Erythroblast (primary cell): ENCODE data around the gene CTPS1.

ENCODE experiments used
- GATA1 ChIP-seq: IDR thresholded peaks from 2 replicates; pipeline ENCODE4 v1.6.1; 2011; ENCODE audit warnings: low read depth, mild to moderate bottlenecking, control low read depth, low read length, moderate library complexity
- POLR2A ChIP-seq: IDR thresholded peaks from 2 replicates; pipeline ENCODE4 v1.6.1; 2011; ENCODE audit warnings: mild to moderate bottlenecking, low read length

DNA sequence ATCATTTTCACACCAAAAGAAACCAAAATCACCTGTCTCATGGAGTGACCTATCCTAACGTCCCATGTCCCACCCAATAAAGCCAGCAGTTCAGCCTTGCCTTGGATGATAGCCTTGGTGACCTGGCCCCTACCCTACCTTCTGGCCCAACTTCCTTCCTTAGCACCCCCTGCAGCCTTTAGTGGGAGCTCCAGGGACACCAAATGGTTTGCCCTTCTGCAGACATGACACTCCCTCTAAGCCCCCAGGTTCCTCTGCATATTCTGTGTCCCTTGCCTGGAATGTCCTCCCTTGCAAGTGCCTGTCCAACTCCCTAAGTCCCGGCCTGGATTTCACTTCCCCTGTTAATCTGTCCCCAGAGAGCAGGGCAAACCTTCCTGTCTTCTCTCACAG is 39.9 kb downstream of the CTPS1 start:
- TF ChIP-seq POLR2A, result no peak
- no peak for TF ChIP-seq GATA1
